HepG2 (cell line): ENCODE results near the gene CAGE1. TPM values are rescaled to one million over a fixed set of nuclear protein-coding genes. Genes with fewer than 3 reads are reported as not detected.

Source experiments
- ATAC-seq: fragments of 200-7000 bp; cut with Tn5 transposase; 3 replicates; pipeline ENCODE4 v1.9.1; 2020; ENCODE audit warnings: mild to moderate bottlenecking, moderate library complexity
- BruUV-seq: library from RNA; stranded (reverse); fragments of 400-500 nt; replicated peaks from 2 replicates; lab custom pipeline; 2021; lab: Mats Ljungman, UMichigan
- CTCF ChIA-PET: fragments of 300-600 bp; formaldehyde crosslinking; extraction: SDS; loops from one replicate; lab custom pipeline; 2021; ENCODE audit warnings: low total read pairs, inconsistent platforms, low intra/inter-chr PET ratio; lab: Yijun Ruan, JAX
- POLR2A ChIA-PET: fragments of 350-600 bp; sonication (Branson Sonifier 250); formaldehyde crosslinking; loops from one replicate; lab custom pipeline; 2020; ENCODE audit warnings: antibody characterized with exemption, inconsistent platforms; lab: Yijun Ruan, JAX
- DNase-seq: peaks from one replicate; pipeline ENCODE4 v3.0.0-alpha.2; 2015; ENCODE audit warnings: low spot score
- FAIRE-seq: peaks from 3 replicates; lab custom pipeline; 2011; peaks lifted over from hg19 to GRCh38; lab: Jason Lieb, UNC
- H2AFZ ChIP-seq: one replicate; pipeline ENCODE4 v1.6.1; 2011; ENCODE audit warnings: low read length, inconsistent platforms
- H3K27ac ChIP-seq: fragments of 300-600 bp; 3 replicates; pipeline ENCODE4 v1.8.0; 2011; ENCODE audit warnings: mixed run types, mild to moderate bottlenecking, mixed read lengths, low read length, inconsistent platforms; ENCODE audit not compliant: insufficient read depth; ENCODE audit errors: extremely low read length
- H3K27me3 ChIP-seq, 2 experiments: fragments of 200-600 bp in 1 of 2; 2 replicates in 1 of 2; 3 replicates in 1 of 2; pipeline versions ENCODE4 v1.6.0 to v1.8.0; 2011; ENCODE audit warnings: low read length in 2 of 2, mild to moderate bottlenecking in 2 of 2, moderate library complexity in 2 of 2, inconsistent platforms in 1 of 2; ENCODE audit not compliant: insufficient read depth in 2 of 2, control insufficient read depth in 1 of 2
- H3K36me3 ChIP-seq, 2 experiments: fragments of 200-600 bp in 1 of 2; replicated peaks in 1 of 2; 2 replicates in 1 of 2; 3 replicates in 1 of 2; pipeline versions ENCODE4 v1.5.1 to v1.8.0; 2011; ENCODE audit warnings: low read length in 2 of 2, inconsistent platforms in 1 of 2; ENCODE audit not compliant: insufficient read depth in 2 of 2, control insufficient read depth in 1 of 2
- H3K4me1 ChIP-seq: 2 replicates; pipeline ENCODE4 v1.5.1; 2012; ENCODE audit warnings: low read length, inconsistent platforms; ENCODE audit not compliant: insufficient read depth
- H3K4me2 ChIP-seq: 2 replicates; pipeline ENCODE4 v1.6.0; 2011; ENCODE audit warnings: low read depth, low read length, inconsistent platforms
- H3K4me3 ChIP-seq, 3 experiments: fragments of 200-600 bp in 1 of 3; sonication (generic), shearing (Covaris generic) in 1 of 3; replicated peaks in 1 of 3; 2 replicates each; pipeline ENCODE4 v1.5.1; 2011 to 2016; ENCODE audit warnings: low read length in 3 of 3, inconsistent platforms in 2 of 3, low read depth in 2 of 3, mild to moderate bottlenecking in 2 of 3, control low read depth in 1 of 3, mixed read lengths in 1 of 3; ENCODE audit not compliant: insufficient read depth in 1 of 3
- H3K79me2 ChIP-seq: one replicate; pipeline ENCODE4 v1.6.1; 2011; ENCODE audit warnings: low read length, inconsistent platforms; ENCODE audit not compliant: insufficient read depth
- H3K9ac ChIP-seq: 2 replicates; pipeline ENCODE4 v1.6.0; 2011; ENCODE audit warnings: mild to moderate bottlenecking, low read depth, low read length, inconsistent platforms; ENCODE audit not compliant: insufficient read depth
- H3K9me3 ChIP-seq: 2 replicates; pipeline ENCODE4 v1.5.1; 2012; ENCODE audit warnings: mild to moderate bottlenecking, low read length
- H4K20me1 ChIP-seq: 2 replicates; pipeline ENCODE4 v1.6.0; 2011; ENCODE audit warnings: inconsistent platforms, mild to moderate bottlenecking, low read length, moderate library complexity; ENCODE audit not compliant: insufficient read depth
- BATF2 ChIP-seq: sonication (generic); formaldehyde crosslinking; IDR thresholded peaks from 2 replicates; pipeline ENCODE4 v1.8.0; 2022; ENCODE audit warnings: mild to moderate bottlenecking, missing genetic modification reagents, moderate library complexity
- ELK4 ChIP-seq: sonication (generic); formaldehyde crosslinking; IDR thresholded peaks from 2 replicates; pipeline ENCODE4 v1.9.0; 2021; ENCODE audit warnings: missing genetic modification reagents, borderline replicate concordance
- GTF2F1 ChIP-seq: fragments of 150-350 bp; IDR thresholded peaks from 2 replicates; pipeline ENCODE4 v1.6.1; 2014; ENCODE audit warnings: low read length
- JUN ChIP-seq: sonication (generic); formaldehyde crosslinking; IDR thresholded peaks from 2 replicates; pipeline ENCODE4 v1.4.0; 2020; ENCODE audit warnings: mild to moderate bottlenecking, missing genetic modification reagents
- MED1 ChIP-seq: sonication (generic); formaldehyde crosslinking; IDR thresholded peaks from 2 replicates; pipeline ENCODE4 v1.4.0; 2020; ENCODE audit warnings: missing genetic modification reagents
- NFIB ChIP-seq: sonication (generic); formaldehyde crosslinking; IDR thresholded peaks from 2 replicates; pipeline ENCODE4 v1.9.0; 2021; ENCODE audit warnings: missing genetic modification reagents, mild to moderate bottlenecking, borderline replicate concordance
- PATZ1 ChIP-seq: sonication (generic); formaldehyde crosslinking; IDR thresholded peaks from 2 replicates; pipeline ENCODE4 v1.4.0; 2020; ENCODE audit warnings: missing genetic modification reagents
- POLR2AphosphoS5 ChIP-seq: IDR thresholded peaks from 2 replicates; pipeline ENCODE4 v1.6.1; 2012; ENCODE audit warnings: low read depth, low read length
- SOX13 ChIP-seq, 3 experiments: fragments of 450-650 bp in 1 of 3; sonication (generic) in 1 of 3; formaldehyde crosslinking in 1 of 3; IDR thresholded peaks in 2 of 3; conservative IDR thresholded peaks in 1 of 3; 2 replicates each; pipeline versions ENCODE4 v1.5.0 to v1.6.1; 2016 to 2020; ENCODE audit warnings: antibody characterized with exemption in 1 of 3, mild to moderate bottlenecking in 1 of 3, missing compliant biosample characterization in 1 of 3, missing genetic modification reagents in 1 of 3, moderate library complexity in 1 of 3
- TOPORS ChIP-seq: sonication (generic); formaldehyde crosslinking; IDR thresholded peaks from 2 replicates; pipeline ENCODE4 v1.8.0; 2023; ENCODE audit warnings: mild to moderate bottlenecking, missing genetic modification reagents
- ZFP36 ChIP-seq: fragments of 150-350 bp; IDR thresholded peaks from 2 replicates; pipeline ENCODE4 v1.6.1; 2018; ENCODE audit warnings: borderline replicate concordance, low read length, low read depth; ENCODE audit not compliant: partially characterized antibody
- ZNF121 ChIP-seq: sonication (generic); formaldehyde crosslinking; IDR thresholded peaks from 2 replicates; pipeline ENCODE4 v1.5.0; 2020; ENCODE audit warnings: mild to moderate bottlenecking, missing genetic modification reagents
- ZNF331 ChIP-seq: sonication (generic); formaldehyde crosslinking; IDR thresholded peaks from 2 replicates; pipeline ENCODE4 v1.4.0; 2020; ENCODE audit warnings: missing genetic modification reagents
- ZNF512B ChIP-seq: sonication (generic); formaldehyde crosslinking; IDR thresholded peaks from 2 replicates; pipeline ENCODE4 v1.5.1; 2020; ENCODE audit warnings: missing genetic modification reagents, mild to moderate bottlenecking, borderline replicate concordance
- ZNF644 ChIP-seq: IDR thresholded peaks from 2 replicates; pipeline ENCODE4 v1.6.1; 2016; ENCODE audit warnings: low read depth
- WGBS: methylation state at CpG from one replicate; pipeline ENCODE4 v1.1.6; 2017; ENCODE audit warnings: low lambda C conversion rate; 5-methylcytosine and 5-hydroxymethylcytosine counted together
- in situ Hi-C: cut with HindIII; loops from 2 replicates; pipeline ENCODE4 v1.10.0; 2017; ENCODE audit warnings: low pct_unique_long_range_greater_than_20kb; ENCODE audit not compliant: extremely low pct_ligation_motif_present
- intact Hi-C: fragments of 100-400 bp; cut with micrococcal nuclease; formaldehyde crosslinking; loops from one replicate; pipeline ENCODE4 v1.10.0; 2022; ENCODE audit not compliant: unreplicated experiment
- polyA plus RNA-seq, 8 experiments: library from polyadenylated mRNA; depleted of rRNA in 3 of 8; stranded (reverse) in 7 of 8; unstranded in 1 of 8; fragments of >200 nt; fragmentation: Illumina TruSeq in 4 of 8; extraction: Trizol in 4 of 8; gene quantifications; 2 replicates each; pipeline versions ENCODE4 v1.2.1 to v1.2.3, GENCODE V29; 2011 to 2016; ENCODE audit warnings: low read depth in 4 of 8, missing spikeins in 1 of 8, mixed read lengths in 1 of 8; ENCODE audit not compliant: insufficient read depth in 1 of 8
- total RNA-seq, 5 experiments: library from RNA; depleted of rRNA; stranded (reverse); fragments of >200 nt; fragmentation: Illumina TruSeq; extraction: Trizol; gene quantifications; 2 replicates each; pipeline ENCODE4 v1.2.3, GENCODE V29; 2016; ENCODE audit warnings: low read depth in 1 of 5

The CAGE1 gene
- total and polyA plus RNA-seq, 2 of the 13 experiments (the other 11 are each of a cell fraction or from before 2014, with no cell fraction given), result 0.03 to 0.15 TPM

GRCh38 chr6:7285416-7285815 lies 104.1 kb downstream of the CAGE1 start:
- no peak for FAIRE-seq
- Histone ChIP-seq H3K4me3 (no peak overlapping the region), H3K27me3 (no peaks in the 10 kb centered on the region), H2AFZ (no peak overlapping the region), H3K4me1 (no peaks in the 10 kb centered on the region), H3K9ac (no peak overlapping the region), H3K27ac (no peak overlapping the region), H3K4me2 (no peak overlapping the region), H4K20me1 (no peaks in the 10 kb centered on the region), H3K36me3 (peaks cover 10 to 55% of the 10 kb centered on the region in 2 experiments), H3K79me2 (no peaks in the 10 kb centered on the region), H3K9me3 (no peaks in the 10 kb centered on the region)
- TF ChIP-seq PATZ1 (no peak), BATF2 (CRISPR knock-in tag) (no peak), MED1 (CRISPR knock-in tag) (no peak), ZNF512B (CRISPR knock-in tag) (no peak), ZNF121 (peak; percentile 90), ZNF644 (no peak), ZNF331 (CRISPR knock-in tag) (no peak), POLR2AphosphoS5 (0 out of 2 replicates have a peak, but pooled peaks have one; percentile 3), TOPORS (no peak), JUN (CRISPR knock-in tag) (no peak), ZFP36 (no peak), SOX13 (IDR thresholded peaks at IDR 0.05) (no peak), SOX13 (CRISPR knock-in tag; conservative IDR thresholded peaks at IDR 0.05 in 1 of 2, IDR thresholded peaks at IDR 0.05 in 1 of 2) (no peak), GTF2F1 (no peak), NFIB (CRISPR knock-in tag) (no peak), ELK4 (CRISPR knock-in tag) (no peak)
- WGBS, result 97% methylated on average over 6 of the region's 6 CpGs
- no peak for ATAC-seq
- intact Hi-C loops, result no loop called here
- BruUV-seq, result no TSS peak
- DNase-seq, result no peak
- ChIA-PET POLR2A (interaction anchor here (1.5 kb wide), 1 partner anchor 104 kb away, joined by 4 read pairs; the partner anchor contains the start of genes CAGE1 and RIOK1), CTCF (no interaction called here)
- in situ Hi-C loops, result loop anchor here (10.0 kb wide), 1 partner anchor 329 kb away; no protein-coding TSS in a partner anchor
